Parathyroid adenoma (tissue), 2 donors: ENCODE data around the gene NAALADL2.

Experiments used
- H2AFZ ChIP-seq: fragments of 300-600 bp; sonication (generic); one replicate; pipeline ENCODE4 v1.7.0; 2017; ENCODE audit warnings: antibody characterized with exemption, mild to moderate bottlenecking
- H3K27ac ChIP-seq: fragments of 300-600 bp; sonication (generic); one replicate; pipeline ENCODE4 v1.7.0; 2017
- H3K27me3 ChIP-seq: fragments of 300-600 bp; sonication (generic); one replicate; pipeline ENCODE4 v1.7.0; 2017; ENCODE audit warnings: low read length; ENCODE audit not compliant: control insufficient read depth, insufficient read depth
- H3K36me3 ChIP-seq: fragments of 300-600 bp; sonication (generic); one replicate; pipeline ENCODE4 v1.7.0; 2017; ENCODE audit warnings: low read length; ENCODE audit not compliant: control insufficient read depth, insufficient read depth
- H3K4me1 ChIP-seq: fragments of 300-600 bp; sonication (generic); one replicate; pipeline ENCODE4 v1.7.0; 2017; ENCODE audit warnings: control low read depth
- H3K4me2 ChIP-seq: fragments of 300-600 bp; sonication (generic); one replicate; pipeline ENCODE4 v1.7.0; 2017; ENCODE audit warnings: low read length
- H3K4me3 ChIP-seq: fragments of 300-600 bp; sonication (generic); one replicate; pipeline ENCODE4 v1.7.0; 2017; ENCODE audit warnings: low read depth, low read length
- H3K79me2 ChIP-seq: fragments of 300-600 bp; sonication (generic); one replicate; pipeline ENCODE4 v1.7.0; 2017; ENCODE audit warnings: control low read depth
- H3K9ac ChIP-seq: fragments of 300-600 bp; sonication (generic); one replicate; pipeline ENCODE4 v1.7.0; 2017; ENCODE audit warnings: mild to moderate bottlenecking
- H3K9me3 ChIP-seq: fragments of 300-600 bp; sonication (generic); one replicate; pipeline ENCODE4 v1.7.0; 2017; ENCODE audit warnings: low read length; ENCODE audit not compliant: control insufficient read depth
- TF ChIP-seq, protein P1 (sequence below): fragments of 300-600 bp; sonication (generic); IDR thresholded peaks from one replicate; pipeline ENCODE4 v1.7.0; 2017; ENCODE audit warnings: antibody characterized with exemption, mild to moderate bottlenecking
- donor health status: primary hyperparathyroidism.

The NAALADL2 gene

DNA sequence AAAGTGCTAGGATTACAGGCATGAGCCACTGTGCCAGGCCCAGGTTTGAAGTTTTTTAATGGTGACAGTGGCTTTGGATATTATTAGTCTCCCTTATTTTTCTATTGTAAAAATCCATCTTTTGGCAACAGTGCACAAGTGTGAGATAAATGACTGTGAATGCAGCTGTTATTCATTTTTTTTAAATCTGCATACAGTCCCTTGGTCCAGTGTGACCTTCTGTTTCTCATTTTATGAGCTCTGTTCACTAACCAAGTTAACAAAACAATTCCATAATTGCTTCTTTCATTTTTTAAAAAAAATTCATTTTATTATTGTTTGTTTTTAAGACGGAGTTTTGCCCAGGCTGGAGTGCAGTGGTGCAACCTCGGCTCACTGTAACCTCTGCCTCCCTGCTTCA, 381.8 kb downstream of the NAALADL2 start:
- H3K27ac ChIP-seq = no peak overlapping the region
- no peak overlapping the region for H3K4me2 ChIP-seq
- no peak overlapping the region for H2AFZ ChIP-seq
- H3K36me3 ChIP-seq = no peaks in the 10 kb centered on the region
- H3K9me3 ChIP-seq = no peaks in the 10 kb centered on the region
- no peaks in the 10 kb centered on the region for H3K79me2 ChIP-seq
- H3K9ac ChIP-seq = no peak overlapping the region
- H3K27me3 ChIP-seq = no peaks in the 10 kb centered on the region
- no peak overlapping the region for H3K4me3 ChIP-seq
- TF ChIP-seq, protein P1, sequence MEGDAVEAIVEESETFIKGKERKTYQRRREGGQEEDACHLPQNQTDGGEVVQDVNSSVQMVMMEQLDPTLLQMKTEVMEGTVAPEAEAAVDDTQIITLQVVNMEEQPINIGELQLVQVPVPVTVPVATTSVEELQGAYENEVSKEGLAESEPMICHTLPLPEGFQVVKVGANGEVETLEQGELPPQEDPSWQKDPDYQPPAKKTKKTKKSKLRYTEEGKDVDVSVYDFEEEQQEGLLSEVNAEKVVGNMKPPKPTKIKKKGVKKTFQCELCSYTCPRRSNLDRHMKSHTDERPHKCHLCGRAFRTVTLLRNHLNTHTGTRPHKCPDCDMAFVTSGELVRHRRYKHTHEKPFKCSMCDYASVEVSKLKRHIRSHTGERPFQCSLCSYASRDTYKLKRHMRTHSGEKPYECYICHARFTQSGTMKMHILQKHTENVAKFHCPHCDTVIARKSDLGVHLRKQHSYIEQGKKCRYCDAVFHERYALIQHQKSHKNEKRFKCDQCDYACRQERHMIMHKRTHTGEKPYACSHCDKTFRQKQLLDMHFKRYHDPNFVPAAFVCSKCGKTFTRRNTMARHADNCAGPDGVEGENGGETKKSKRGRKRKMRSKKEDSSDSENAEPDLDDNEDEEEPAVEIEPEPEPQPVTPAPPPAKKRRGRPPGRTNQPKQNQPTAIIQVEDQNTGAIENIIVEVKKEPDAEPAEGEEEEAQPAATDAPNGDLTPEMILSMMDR = no peak
- H3K4me1 ChIP-seq = no peaks in the 10 kb centered on the region

DNA sequence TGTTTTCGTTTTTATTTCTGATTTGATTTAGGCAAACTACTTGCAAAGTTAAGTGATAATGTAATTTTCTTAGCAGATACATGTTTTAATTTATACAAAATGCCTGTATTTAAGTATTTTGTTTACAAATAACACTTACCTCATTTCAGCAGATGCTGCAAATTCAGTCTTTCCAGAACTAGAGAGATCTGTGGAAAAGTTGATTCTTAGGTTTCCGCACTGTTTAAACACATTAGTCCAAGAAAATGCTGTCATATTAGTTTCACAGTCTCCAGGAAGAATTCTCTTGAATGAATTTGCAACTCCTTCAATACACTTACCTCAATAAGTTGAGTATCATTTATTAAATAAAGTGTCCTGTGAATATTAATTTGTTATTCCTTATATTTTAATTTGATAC, 383.1 kb downstream of the NAALADL2 start:
- Histone ChIP-seq H3K36me3 (no peaks in the 10 kb centered on the region), H3K4me3 (no peak overlapping the region), H3K79me2 (no peaks in the 10 kb centered on the region), H3K4me2 (no peak overlapping the region), H3K27me3 (no peaks in the 10 kb centered on the region), H3K27ac (no peak overlapping the region), H3K4me1 (no peaks in the 10 kb centered on the region), H3K9me3 (no peaks in the 10 kb centered on the region), H3K9ac (no peak overlapping the region), H2AFZ (no peak overlapping the region)
- TF ChIP-seq, protein P1 = no peak

DNA sequence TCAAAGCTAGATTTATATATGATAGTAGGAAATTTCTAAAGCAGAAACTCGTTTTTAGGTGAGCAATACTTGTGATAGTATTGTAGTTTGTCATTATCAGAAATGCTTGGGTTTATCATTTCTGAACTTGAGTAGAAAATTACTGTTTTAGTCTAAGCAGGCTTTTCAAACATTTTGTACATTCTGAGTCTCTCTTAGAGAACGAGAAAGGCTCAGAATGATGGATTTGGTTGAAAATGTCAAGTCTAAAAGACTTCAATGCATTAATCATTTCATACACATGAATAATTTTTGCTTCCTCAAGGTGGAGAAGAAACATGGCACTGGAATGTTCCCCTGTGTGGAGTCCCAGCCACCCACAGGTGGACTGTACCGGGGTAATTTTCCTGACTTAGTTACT, 387.1 kb downstream of the NAALADL2 start:
- H3K36me3 ChIP-seq = no peaks in the 10 kb centered on the region
- TF ChIP-seq, protein P1 = no peak

DNA sequence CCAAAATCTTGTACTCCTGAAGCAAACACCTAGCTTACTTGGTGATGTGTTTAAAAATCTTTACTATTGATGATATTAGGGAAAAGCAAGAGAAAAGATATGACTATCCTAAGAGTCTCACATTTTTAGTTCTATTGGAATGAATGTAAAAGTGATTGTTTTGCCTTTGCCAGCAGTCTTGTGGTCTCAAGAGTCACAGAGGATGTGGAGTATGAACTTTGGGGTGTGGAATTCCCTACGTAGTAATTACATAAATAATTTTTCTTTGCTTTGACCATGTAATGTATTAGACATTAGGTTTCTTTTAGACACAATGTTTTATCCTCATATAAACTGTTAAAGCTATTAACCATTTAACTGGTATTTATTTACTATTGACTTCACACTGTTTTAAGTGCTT, 387.6 kb downstream of the NAALADL2 start:
- no peaks in the 10 kb centered on the region for H3K9me3 ChIP-seq
- H3K27me3 ChIP-seq = no peaks in the 10 kb centered on the region
- no peak overlapping the region for H3K4me2 ChIP-seq
- H3K27ac ChIP-seq = no peak overlapping the region
- H3K36me3 ChIP-seq = no peaks in the 10 kb centered on the region
- H3K4me3 ChIP-seq = no peak overlapping the region
- TF ChIP-seq, protein P1 = no peak
- no peak overlapping the region for H2AFZ ChIP-seq
- no peaks in the 10 kb centered on the region for H3K4me1 ChIP-seq
- no peaks in the 10 kb centered on the region for H3K79me2 ChIP-seq
- no peak overlapping the region for H3K9ac ChIP-seq

More for the DNA sequence above, 387.1 kb downstream of the NAALADL2 start:
- Histone ChIP-seq H3K9me3 (no peaks in the 10 kb centered on the region), H3K79me2 (no peaks in the 10 kb centered on the region), H3K4me1 (no peaks in the 10 kb centered on the region), H3K4me2 (no peak overlapping the region), H3K4me3 (no peak overlapping the region), H2AFZ (no peak overlapping the region), H3K9ac (no peak overlapping the region), H3K27me3 (no peaks in the 10 kb centered on the region), H3K27ac (no peak overlapping the region)

DNA sequence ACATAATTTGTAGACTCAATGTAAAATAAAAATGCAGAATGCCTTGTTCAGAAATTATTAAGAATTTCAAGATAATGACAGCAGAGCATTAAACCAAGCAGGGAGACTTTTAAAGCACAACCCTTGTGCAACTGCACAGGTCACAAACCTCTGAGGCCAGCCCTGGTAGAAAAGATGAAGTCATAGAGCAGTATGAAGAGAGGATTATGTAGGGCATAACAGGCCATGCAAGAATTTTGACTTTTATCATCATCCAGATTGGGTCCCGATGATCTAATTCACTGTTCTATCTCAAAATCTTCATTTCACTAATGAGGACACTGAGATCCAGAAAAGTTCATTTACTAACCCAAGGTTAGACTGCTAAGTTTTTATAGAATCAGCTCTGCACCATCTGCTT, 388.5 kb downstream of the NAALADL2 start:
- Histone ChIP-seq H3K4me2 (no peak overlapping the region), H3K9ac (no peak overlapping the region), H2AFZ (no peak overlapping the region), H3K4me1 (no peaks in the 10 kb centered on the region), H3K27ac (no peak overlapping the region), H3K36me3 (no peaks in the 10 kb centered on the region), H3K9me3 (no peaks in the 10 kb centered on the region), H3K4me3 (no peak overlapping the region), H3K79me2 (no peaks in the 10 kb centered on the region), H3K27me3 (no peaks in the 10 kb centered on the region)
- TF ChIP-seq, protein P1 = no peak
